Measurements from ENCODE around the gene SOWAHA.

DNA sequence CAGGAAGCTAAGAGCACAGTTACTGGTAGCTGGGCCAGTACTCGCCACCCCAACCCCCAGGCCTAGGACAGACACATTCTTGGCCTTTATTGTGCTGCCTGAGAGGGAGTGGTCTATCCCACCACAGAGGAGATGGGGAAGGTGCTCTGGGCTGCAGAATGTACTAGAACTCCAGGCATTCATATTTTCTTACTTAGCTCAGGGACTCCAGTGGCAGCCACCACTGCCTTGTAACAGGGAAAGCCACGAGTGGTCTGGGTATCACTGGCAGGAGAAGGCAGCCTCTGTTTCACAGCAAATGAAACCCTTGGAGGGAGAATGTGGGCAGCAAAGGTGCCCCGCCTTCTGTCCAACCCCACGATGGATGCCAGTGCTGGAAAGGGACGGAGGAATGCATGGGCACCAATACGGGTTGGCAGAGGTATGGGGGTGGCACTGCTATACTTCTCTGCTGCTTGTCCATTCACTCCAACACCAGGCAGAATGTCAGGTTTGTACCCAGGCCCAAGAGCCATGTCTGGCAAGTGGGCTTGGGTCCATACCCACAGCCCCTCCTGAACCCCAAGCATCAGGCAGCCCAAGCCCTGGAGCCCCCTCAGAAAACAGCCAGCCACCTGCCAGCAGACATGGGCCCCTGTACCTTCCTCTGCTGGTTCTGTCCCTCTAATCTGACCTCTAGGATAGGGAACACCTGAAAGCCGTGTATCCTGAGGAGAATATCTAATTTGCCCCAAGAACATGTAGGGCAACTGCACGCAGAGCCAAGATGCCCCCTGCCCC lies 40.6 kb upstream of the SOWAHA start:
- TF ChIP-seq, protein P1, sequence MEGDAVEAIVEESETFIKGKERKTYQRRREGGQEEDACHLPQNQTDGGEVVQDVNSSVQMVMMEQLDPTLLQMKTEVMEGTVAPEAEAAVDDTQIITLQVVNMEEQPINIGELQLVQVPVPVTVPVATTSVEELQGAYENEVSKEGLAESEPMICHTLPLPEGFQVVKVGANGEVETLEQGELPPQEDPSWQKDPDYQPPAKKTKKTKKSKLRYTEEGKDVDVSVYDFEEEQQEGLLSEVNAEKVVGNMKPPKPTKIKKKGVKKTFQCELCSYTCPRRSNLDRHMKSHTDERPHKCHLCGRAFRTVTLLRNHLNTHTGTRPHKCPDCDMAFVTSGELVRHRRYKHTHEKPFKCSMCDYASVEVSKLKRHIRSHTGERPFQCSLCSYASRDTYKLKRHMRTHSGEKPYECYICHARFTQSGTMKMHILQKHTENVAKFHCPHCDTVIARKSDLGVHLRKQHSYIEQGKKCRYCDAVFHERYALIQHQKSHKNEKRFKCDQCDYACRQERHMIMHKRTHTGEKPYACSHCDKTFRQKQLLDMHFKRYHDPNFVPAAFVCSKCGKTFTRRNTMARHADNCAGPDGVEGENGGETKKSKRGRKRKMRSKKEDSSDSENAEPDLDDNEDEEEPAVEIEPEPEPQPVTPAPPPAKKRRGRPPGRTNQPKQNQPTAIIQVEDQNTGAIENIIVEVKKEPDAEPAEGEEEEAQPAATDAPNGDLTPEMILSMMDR (conservative IDR thresholded peaks at IDR 0.05; ENCODE audit: low read depth, low read length), result no peak
- TF ChIP-seq EZH2 (IDR thresholded peaks at IDR 0.05; ENCODE audit: borderline replicate concordance, low read depth, low read length, poor library complexity, severe bottlenecking), result no peak

Data from A673 (cell line).